HFF-Myc (cell line): ENCODE measurements around the gene THY1.

Experiments
- DNase-seq: peaks from one replicate; pipeline ENCODE4 v3.0.0-alpha.2; 2011; ENCODE audit warnings: low read depth; ENCODE audit errors: extremely low read depth
- H3K4me3 ChIP-seq: replicated peaks from 2 replicates; pipeline ENCODE4 v1.5.1; 2011; ENCODE audit warnings: low read depth, mild to moderate bottlenecking, control low read depth, low read length
- CTCF ChIP-seq: IDR thresholded peaks from 2 replicates; pipeline ENCODE4 v1.5.1; 2012; ENCODE audit warnings: mild to moderate bottlenecking, low read depth, low read length, control low read depth; ENCODE audit errors: missing control alignments

THY1 gene

DNA sequence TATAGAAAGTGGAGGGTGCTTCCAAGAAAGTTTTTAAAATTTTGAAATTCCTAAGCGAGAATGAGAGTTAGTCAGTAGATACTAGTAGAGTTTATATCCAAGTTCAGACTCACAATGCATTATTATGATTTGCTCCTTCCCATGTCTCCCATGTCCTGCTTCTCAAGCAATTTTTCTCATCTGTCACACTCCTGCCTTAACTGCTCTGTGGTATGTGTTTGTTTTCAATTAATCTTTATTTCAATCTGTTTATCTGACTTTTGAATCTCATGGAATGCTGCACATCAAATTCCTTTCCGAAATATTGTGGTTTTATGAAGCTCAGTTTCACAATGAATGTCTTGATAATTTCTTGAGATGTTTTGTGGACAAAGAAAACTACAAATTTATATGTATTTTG, 18.1 kb downstream of the THY1 start:
- no peak for TF ChIP-seq CTCF
- no peak for DNase-seq
- H3K4me3 ChIP-seq: no peak overlapping the region

DNA sequence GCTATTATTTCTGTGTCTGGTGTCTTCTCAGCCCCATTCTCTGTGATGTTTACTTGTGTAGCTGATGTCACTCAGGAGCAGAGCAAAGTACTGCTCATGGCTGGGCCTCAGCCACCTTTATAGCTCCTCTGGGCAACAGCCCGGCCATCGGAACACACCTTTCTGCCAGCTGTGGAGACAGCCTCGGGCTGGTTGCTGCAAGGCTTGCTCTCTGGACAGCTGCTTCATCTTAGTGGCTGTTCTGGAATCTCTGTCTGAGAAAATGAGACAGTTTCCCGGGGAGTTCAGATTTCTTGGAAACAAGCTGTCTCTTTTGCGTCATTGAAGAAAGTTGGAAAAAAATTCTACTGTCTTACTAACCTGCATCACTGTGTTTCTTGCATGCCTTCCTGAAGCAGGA, 20.0 kb downstream of the THY1 start:
- no peak for TF ChIP-seq CTCF
- no peak overlapping the region for H3K4me3 ChIP-seq
- DNase-seq: no peak

- no peak overlapping the region for H3K4me3 ChIP-seq
- no peak for TF ChIP-seq CTCF
- no peak for DNase-seq
These were observed 20.5 kb downstream of the THY1 start for GRCh38 chr11:119402470-119402869.

DNA sequence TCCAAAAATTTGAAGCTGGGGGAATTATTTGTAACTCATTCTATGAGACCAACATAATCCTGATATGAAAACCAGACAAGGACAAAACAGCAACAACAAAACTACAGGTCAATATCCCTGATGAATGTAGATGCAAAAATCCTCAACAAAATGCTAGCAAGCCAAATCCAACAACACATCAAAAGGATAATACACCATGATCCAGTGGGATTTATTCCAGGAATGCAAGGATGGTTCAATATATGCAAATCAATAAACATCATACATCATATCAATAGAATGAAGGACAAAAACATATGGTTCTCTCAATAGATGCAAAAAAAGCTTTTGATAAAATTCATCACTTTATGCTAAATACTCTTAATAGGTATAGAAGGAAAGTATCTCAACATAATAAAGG, 22.1 kb downstream of the THY1 start:
- H3K4me3 ChIP-seq: no peak overlapping the region
- DNase-seq: no peak
- no peak for TF ChIP-seq CTCF

DNA sequence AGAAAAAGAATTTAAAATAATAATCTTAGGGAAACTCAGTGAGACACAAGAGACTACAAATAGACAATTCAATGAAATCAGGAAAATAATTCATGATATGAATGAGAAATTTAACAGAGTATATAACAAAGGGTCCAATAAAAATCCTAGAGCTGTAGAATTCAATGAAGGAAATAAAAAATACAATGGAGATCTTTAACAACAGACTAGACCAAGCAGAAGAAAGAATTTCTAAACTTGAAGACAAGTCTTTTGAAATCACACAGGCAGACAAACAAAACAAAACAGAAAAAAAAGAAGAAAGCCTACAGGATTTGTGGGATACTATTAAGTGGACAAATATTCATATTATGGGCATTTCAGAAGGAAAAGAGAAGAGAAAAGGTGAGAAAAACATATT, 25.2 kb downstream of the THY1 start:
- no peak for TF ChIP-seq CTCF
- DNase-seq: no peak

DNA sequence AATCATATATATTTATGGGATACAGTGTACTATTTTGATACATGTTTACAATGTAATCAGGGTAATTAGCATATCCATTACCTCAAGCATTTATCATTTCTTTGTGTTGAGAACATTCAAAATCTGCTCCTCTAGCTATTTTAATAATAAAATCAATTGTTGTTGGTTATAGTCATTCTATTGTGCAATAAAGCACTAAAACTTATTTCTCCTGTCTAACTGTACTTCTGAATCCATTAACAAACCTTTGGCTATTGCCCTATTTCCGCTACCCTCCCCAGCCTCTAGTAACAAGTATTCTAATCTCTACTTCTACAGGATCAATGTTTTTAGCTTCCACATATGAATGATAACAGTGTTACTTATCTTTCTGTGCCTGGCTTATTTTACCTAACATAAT, 26.1 kb downstream of the THY1 start:
- no peak for TF ChIP-seq CTCF
- H3K4me3 ChIP-seq: no peak overlapping the region
- DNase-seq: no peak

More for the DNA sequence above, 25.2 kb downstream of the THY1 start:
- no peak overlapping the region for H3K4me3 ChIP-seq

DNA sequence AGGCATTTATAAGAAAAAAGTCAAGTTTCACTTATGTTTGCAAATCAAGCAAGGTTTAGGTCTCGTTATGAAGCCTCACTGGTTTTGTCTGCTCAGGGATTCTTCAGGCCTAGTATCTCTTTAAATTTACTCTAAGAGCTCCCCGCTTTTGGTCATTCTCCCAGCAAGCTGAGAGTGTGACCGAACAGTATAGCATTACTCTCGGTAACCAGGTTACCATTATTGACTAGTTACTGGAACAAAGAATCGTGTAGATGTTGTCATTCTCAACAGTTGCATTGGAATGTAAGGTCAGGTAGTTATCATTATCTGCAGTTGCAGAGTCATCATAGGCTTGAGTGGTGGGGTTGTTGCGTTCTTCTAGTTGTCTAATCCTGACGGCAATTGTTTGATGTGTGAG, 31.7 kb downstream of the THY1 start:
- no peak for TF ChIP-seq CTCF
- DNase-seq: no peak
- no peak overlapping the region for H3K4me3 ChIP-seq
